CD4-positive, alpha-beta T cell treated with Interleukin-21 for 1 hour (primary cell): ENCODE results near the gene EVL.
A peak's percentile ranks its signal among the peaks of the same experiment; 100 is the strongest.

ENCODE experiments used
- DNase-seq: peaks from one replicate; pipeline ENCODE4 v3.0.0-alpha.2; 2020

The EVL gene

DNA sequence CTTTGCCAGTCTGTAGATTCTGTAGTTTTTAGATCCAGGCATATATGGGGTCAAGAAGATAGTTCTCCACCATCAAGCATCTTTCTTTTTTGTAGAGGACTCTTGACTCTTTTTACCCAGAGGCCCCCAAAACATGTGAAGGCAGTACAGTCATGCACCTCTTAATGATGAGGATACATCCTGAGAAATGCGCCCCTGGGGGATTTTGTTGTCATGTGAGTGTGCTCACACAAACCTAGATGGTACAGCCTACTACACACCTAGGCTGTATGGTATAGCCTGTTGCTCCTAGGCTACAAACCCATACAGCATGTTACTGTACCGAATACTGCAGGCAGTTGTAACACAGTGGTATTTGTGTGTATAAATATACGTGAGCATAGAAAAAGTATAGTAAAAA is 23.0 kb downstream of the EVL start:
- no peak for DNase-seq

DNA sequence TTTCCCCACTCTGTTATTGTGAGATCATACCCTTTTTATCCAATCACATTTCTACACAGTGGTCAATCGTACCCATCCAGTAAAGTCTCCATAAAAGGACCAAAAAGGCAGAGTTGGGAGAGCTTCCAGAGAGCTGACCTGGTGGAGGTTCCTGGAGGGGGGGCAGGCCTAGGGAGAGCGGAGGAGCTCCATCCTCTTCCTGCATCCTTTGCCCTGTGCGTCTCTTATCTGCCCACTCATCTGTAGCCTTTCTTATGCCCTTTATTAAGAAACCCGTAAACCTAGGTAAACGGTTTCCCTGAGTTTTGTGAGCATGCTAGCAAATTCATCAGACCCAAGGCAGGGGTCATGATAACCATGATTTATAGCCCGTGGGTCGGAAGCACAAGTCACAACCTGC is 26.2 kb downstream of the EVL start:
- no peak for DNase-seq

DNA sequence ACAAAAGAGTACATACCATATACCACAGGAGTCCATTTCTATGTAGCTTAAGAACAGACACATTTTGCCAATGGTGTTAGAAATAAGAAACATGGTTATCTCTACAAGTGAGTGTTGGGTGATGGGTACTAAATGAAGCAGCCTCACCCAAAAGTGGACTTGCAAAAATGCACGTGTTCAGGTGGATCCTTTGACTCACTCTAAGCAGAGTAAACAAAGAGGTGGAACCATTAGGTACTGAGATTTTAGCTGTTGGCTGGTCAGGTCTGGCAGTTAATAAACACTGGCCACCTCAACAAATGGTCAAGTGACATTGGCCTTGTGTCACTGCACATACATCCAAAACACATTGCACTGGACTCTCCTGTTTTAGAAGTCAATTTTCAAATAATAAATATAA is 27.6 kb downstream of the EVL start:
- no peak for DNase-seq

DNA sequence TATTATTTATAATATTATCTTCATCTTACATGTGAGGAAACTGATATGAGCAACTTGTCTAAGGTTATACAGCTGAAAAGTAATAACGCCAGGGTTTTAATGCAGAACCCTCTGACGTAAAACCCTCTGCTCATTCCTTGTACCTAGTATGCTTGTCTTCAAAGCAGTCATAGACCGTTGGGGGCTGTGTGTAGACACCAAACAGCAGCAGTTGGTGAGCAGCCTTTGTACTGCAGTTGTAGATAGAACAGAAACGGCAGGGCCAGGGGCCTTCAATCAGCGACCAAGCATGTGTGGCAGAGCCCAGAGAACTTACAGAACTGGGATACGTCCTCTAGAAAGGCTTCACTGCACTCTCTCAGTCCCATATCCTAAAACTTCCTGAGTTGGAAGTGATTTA is 28.1 kb downstream of the EVL start:
- DNase-seq, result no peak

- no peak for DNase-seq
These were observed 31.4 kb downstream of the EVL start for GRCh38 chr14:100096656-100097055.

DNA sequence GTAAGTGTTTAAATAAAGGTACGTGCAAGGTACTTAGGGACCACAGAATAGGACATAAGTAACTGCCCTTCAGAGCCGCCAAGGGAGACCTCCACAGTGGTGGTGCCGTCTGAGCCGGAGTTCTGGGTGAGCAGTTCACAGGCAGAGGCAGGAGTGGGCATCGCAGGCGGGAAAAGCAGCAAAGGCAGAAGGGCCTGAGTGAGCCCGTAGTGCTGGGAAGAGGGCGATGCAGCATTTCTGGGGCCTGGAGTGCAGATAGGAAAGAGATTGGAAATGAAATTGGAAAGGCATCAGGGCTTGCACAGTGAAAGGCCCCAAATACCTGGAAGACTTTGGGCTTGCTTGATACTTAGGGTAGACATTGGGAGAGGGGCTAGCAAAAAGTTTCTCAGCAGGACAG is 32.9 kb downstream of the EVL start:
- no peak for DNase-seq

DNA sequence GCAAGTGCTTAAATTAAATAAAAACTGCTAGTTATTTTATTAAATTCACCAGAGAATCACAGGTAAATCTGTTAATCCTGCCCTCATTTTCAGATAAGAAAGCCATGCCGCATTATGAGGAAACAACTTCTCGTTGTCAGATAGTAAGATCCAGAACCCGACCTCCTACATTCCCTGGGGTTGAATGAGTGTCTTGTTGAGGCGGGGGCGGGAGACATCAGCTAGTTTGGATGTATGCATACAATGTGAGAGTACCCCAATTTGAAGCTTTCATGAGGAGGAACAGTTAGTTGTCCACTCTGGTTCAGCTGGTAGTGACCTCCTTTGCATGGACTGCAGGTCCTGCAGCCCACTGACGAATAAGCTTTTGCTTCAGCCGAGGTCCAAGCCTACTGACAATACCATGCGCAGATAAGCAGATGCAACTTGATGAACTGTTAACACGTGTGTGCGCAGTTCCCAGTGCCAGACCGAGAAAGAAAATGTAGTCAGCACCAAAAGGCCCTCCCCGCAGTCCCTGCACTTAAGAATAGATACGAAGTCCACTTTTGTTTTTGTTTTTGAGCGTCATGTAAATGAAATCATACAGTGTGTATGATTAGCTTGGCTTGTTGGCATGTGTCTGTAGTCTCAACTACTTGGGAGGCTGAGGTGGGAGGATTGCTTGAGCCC is 34.9 kb downstream of the EVL start:
- DNase-seq, result no peak

DNA sequence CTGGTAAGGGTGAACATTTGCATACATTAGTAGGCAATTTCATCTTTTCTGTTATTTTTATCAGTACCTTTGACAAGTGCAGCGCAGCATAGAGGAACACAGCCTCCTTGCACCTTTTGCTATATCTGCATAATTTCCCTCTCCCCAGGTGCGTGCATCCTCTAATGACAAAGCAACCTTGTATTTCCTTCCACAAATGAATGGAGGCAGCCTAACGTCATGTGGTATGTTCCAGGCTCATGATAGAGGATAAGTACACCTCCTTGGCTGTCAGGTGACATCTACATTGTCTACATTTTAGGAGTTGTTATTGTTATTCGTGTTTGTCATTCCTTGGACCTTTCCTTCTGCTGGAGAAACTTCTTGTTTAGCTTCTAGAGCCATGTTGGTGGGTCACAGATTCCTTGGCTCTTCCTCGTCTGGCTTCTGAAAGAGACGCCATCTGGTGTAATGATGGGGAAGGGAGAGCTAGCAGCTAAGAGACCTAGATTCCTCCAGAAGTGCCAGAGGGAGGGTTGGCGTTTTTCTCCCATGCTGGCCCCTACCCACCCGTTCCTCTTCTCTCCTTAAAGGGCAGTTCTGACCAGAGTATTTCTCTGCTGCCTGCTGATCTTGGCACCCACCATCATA is 37.0 kb downstream of the EVL start:
- DNase-seq, result no peak

- no peak for DNase-seq
These were observed 38.2 kb downstream of the EVL start for GRCh38 chr14:100103250-100104005.

DNA sequence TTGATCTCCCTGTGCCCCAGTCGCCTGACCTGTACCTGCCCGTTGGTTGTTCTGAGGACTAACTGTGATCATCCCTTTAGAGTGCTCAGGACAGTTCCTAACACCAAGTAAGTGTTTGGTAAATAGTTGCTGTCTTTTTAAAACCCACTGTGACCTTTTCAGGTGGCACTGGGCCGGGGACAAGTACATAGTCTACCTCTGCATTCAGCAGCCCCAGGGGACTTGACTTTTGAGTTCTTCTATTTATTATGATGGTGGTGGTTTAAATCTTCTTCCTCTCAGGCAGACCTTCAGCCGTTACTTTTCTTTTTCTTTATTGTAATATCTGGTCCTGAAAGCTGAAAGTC is 38.8 kb downstream of the EVL start:
- DNase-seq, result no peak

DNA sequence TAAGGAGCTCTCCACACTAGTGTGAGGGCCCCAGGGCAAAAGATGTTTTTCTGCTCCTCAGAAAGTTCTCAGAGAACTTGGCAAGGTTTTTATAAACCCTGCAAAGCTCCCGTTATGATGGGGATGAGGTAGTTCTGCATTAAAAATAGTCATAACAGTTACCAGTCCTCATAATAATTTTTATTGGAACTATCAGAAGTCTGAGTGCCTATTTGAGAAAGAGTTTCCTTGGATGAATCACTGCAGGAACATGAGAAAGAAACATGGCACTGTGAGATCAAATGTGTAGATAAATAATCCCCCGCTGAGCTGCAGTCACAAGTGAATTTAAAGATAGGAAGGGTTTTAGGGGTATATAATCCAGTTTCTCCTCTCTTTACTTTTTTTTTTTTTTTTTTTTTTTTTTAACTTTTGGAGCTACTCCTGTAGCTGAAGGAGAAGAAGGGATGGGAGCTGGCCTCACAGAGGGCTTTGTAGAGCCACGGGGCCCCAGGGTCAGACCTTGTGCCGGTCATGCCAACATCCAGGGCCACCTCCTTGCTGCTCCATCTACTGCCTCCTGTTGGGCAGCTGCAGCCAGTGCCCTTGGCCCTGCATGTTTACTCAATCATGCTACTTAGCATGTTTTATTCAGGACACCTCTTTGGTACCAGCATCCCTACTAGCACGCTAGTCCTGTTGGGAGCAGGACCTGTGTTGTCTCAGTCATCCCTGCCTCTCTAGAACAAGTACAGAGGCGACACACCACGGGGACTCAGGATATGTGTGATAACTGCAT is 39.5 kb downstream of the EVL start:
- DNase-seq, result peak; percentile 22

- no peak for DNase-seq
These were observed 40.3 kb downstream of the EVL start for GRCh38 chr14:100105357-100106169.

DNA sequence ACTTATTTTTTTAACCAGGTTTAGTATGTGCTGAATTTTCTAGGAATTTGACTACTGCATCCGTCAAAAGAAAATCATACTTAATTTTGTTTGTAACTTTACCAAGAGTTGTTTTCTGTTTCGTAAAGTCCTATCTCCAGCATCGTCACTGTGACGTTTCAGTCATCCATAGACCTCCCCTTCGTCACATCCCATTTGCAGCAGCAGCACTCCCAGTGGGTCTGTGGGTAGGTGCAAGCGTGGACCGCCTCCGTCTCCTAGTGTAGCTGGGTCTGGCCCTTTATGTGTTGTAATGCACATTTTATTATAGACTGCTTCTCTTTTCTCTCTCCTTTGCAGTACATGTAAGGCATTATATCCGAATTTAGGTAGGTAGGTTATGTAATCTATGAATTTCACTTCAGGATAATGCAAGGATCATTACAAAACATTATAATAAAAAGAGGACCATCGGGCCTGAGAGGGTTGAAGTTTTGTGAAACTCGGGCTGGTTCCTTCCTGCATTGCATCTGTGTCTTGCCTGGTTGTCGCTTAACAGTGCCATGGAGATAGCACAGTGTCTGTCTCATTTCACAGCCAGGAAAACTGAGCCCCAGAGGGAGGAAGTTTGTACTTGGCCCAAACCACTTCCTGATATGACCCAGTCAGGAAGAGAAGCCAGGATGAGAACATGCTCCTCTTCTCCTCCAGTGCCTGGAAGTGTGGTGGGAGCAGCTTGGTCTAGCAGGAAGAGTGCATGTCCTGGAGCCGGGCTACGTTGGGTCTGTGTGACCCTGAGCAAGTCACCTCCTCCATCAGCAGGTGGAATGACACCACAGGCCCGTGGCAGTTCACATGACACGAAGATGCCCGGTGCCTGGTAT is 41.3 kb downstream of the EVL start:
- peak; percentile 60 for DNase-seq

GRCh38 chr14:100107236-100107635 is 42.0 kb downstream of the EVL start:
- no peak for DNase-seq

DNA sequence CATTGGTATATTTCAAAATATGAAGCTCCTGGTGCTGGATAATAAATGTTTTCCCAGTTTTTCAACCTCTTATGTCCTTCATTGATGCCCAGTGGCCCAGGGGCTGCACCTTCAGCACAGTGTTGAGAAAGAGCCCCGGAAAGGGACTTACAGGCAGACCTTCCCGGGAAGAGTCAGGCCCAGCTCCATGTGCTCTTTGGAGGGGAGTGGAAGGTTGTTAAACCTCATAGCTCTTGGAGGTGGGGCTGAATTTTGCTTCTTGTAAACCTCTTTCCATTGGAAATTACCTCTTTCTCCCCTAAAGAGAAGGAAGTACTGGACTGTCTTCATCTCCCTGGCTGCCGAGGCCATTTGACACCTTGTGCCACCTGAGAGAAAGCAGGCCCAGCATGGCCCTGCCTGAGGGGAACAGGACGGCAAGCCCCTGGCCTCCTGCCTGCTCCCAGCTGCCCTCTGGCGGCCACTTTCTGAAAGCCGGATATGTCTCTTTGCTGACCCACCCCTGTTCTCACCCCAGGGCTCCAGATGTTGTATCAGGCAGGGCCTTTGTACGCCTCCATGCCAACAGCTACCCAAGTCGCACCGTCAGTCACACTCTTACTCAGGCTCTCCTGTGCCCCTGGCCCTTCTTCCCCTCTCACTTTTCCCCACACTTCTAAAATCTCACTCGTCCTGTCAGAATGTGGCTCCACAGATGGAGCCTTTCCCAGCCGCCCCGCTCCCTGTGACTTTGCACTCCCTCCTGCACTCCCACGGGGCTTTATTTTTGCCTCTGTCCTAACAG is 43.0 kb downstream of the EVL start:
- DNase-seq, result peak; percentile 87

- no peak for DNase-seq
These were observed 43.8 kb downstream of the EVL start for GRCh38 chr14:100108840-100109593.

GRCh38 chr14:100109594-100109955 is 44.4 kb downstream of the EVL start:
- no peak for DNase-seq

GRCh38 chr14:100110816-100111215 is 45.6 kb downstream of the EVL start:
- no peak for DNase-seq

GRCh38 chr14:100111931-100112704 is 46.9 kb downstream of the EVL start:
- no peak for DNase-seq
